Endothelial cell of umbilical vein (primary cell): ENCODE measurements around the gene SLC38A1.

Experiments
- EZH2 ChIP-seq: IDR thresholded peaks from 2 replicates; pipeline ENCODE4 v1.6.1; 2012; ENCODE audit warnings: borderline replicate concordance, low read depth, mild to moderate bottlenecking, moderate library complexity, low read length, inconsistent platforms; ENCODE audit not compliant: severe bottlenecking
- FOS ChIP-seq: IDR thresholded peaks from 2 replicates; pipeline ENCODE4 v1.6.1; 2011; ENCODE audit warnings: mild to moderate bottlenecking, low read length, moderate library complexity, borderline replicate concordance; ENCODE audit not compliant: insufficient read depth
- GATA2 ChIP-seq: IDR thresholded peaks from 2 replicates; pipeline ENCODE4 v1.7.0; 2011; ENCODE audit warnings: low read depth, mild to moderate bottlenecking, moderate library complexity, mixed read lengths, low read length; ENCODE audit not compliant: insufficient read length, insufficient read depth
- JUN ChIP-seq: IDR thresholded peaks from 2 replicates; pipeline ENCODE4 v1.6.1; 2011; ENCODE audit warnings: borderline replicate concordance, low read depth; ENCODE audit not compliant: insufficient read length, insufficient read depth
- MYC ChIP-seq: IDR thresholded peaks from one replicate; pipeline ENCODE4 v1.6.1; 2011; ENCODE audit warnings: mild to moderate bottlenecking, low read depth, low read length
- POLR2A ChIP-seq: IDR thresholded peaks from 2 replicates; pipeline ENCODE4 v1.6.1; 2012; ENCODE audit warnings: low read depth, mild to moderate bottlenecking, control low read depth, low read length
- POLR2AphosphoS5 ChIP-seq: IDR thresholded peaks from 2 replicates; pipeline ENCODE4 v1.6.1; 2012; ENCODE audit warnings: low read depth, mild to moderate bottlenecking, control low read depth, low read length, moderate library complexity; ENCODE audit not compliant: insufficient read depth
- TF ChIP-seq, protein P1 (sequence below), 2 donors: IDR thresholded peaks; 1 replicate in 1 of 2; 2 replicates in 1 of 2; pipeline ENCODE4 v1.5.1; 2011; ENCODE audit warnings: low read length in 2 of 2, mild to moderate bottlenecking in 2 of 2, moderate library complexity in 2 of 2, control low read depth in 1 of 2, inconsistent platforms in 1 of 2, low read depth in 1 of 2; ENCODE audit not compliant: insufficient read depth in 1 of 2; ENCODE audit errors: extremely low read depth in 1 of 2
- TF ChIP-seq, protein P2 (sequence below): IDR thresholded peaks from 2 replicates; pipeline ENCODE4 v1.6.1; 2011; ENCODE audit not compliant: insufficient read depth, insufficient read length

DNA sequence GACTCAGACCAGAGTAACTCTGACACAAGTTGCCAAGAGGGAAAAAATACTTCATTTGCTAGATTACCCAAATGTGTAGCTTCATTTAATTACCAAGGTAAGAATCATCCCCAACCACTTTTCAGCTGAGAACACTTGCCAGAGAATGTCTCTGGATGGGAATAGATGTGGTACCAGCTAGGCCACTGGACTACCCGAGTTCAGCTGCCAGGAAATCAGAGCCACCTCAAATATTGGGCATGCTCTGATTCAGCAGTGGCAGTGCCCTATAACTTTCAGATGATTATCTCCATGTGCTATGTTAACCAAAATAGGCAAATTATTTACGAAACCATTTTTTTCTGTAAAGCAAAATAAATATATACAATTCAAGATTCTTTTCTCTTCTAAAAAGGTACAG is 80.7 kb downstream of the SLC38A1 start:
- TF ChIP-seq POLR2AphosphoS5 (no peak), FOS (no peak), EZH2 (no peak), POLR2A (no peak), MYC (no peak), JUN (no peak), GATA2 (no peak)
- TF ChIP-seq, protein P1, sequence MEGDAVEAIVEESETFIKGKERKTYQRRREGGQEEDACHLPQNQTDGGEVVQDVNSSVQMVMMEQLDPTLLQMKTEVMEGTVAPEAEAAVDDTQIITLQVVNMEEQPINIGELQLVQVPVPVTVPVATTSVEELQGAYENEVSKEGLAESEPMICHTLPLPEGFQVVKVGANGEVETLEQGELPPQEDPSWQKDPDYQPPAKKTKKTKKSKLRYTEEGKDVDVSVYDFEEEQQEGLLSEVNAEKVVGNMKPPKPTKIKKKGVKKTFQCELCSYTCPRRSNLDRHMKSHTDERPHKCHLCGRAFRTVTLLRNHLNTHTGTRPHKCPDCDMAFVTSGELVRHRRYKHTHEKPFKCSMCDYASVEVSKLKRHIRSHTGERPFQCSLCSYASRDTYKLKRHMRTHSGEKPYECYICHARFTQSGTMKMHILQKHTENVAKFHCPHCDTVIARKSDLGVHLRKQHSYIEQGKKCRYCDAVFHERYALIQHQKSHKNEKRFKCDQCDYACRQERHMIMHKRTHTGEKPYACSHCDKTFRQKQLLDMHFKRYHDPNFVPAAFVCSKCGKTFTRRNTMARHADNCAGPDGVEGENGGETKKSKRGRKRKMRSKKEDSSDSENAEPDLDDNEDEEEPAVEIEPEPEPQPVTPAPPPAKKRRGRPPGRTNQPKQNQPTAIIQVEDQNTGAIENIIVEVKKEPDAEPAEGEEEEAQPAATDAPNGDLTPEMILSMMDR (IDR thresholded peaks at IDR 0.05; ENCODE audit: extremely low read depth in 1 of 2, insufficient read depth in 1 of 2, low read depth in 1 of 2, low read length in 2 of 2) = no peak
- TF ChIP-seq, protein P2, sequence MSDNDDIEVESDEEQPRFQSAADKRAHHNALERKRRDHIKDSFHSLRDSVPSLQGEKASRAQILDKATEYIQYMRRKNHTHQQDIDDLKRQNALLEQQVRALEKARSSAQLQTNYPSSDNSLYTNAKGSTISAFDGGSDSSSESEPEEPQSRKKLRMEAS = no peak
